ENCODE measurements around the gene FRMPD4. TPM values are rescaled to one million over a fixed set of nuclear protein-coding genes. Genes with fewer than 3 reads are reported as not detected.
"Not testable (repeated sequence)": the region's sequence is repeated elsewhere in the genome, so short reads cannot be mapped to it uniquely, and the experiment has no call there.

Gene FRMPD4
- total RNA-seq, 1 experiment from 2014 or later = not detected

DNA sequence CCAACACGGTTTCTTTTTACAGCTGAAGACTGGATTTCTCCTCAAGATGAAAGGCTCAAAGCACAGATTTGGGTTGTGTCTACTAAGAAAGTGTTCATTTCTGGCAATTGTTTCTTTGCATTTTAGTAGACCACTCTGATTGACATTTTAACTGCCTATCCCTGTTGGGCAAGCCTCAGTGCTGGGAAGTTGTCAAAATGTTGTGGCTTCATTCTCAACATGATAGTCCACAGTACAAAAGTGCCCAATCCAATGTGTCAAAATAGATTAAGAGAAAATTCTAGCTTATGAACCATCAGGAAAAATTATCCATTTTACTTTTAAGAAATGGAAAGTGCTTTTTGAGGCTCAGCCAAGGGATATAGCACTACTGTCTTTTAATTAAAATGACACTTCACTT lies 329.0 kb downstream of the FRMPD4 start:
- no peak for DNase-seq (ENCODE audit: low spot score)
- in situ Hi-C loops (cut with HindIII; ENCODE audit: low sequenced_read_pairs) = no loop called here

DNA sequence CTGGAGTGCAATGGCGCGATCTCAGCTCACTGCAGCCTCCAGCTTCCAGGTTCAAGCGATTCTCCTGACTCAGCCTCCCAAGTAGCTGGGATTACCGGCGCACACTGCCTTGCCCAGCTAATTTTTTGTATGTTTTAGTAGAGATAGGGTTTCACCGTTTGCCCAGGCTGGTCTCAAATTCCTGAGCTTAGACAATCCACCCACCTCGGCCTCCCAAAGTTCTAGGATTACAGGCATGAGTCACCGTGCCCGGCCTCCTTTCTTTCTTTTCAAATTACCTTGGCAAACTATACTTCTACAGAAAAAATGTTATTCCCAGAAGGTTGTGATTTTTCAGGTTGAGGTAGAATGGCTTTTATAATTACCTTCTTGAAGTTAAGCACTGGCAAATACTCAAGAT lies 331.0 kb downstream of the FRMPD4 start:
- DNase-seq (ENCODE audit: low spot score) = no peak
- in situ Hi-C loops (cut with HindIII; ENCODE audit: low sequenced_read_pairs) = no loop called here

DNA sequence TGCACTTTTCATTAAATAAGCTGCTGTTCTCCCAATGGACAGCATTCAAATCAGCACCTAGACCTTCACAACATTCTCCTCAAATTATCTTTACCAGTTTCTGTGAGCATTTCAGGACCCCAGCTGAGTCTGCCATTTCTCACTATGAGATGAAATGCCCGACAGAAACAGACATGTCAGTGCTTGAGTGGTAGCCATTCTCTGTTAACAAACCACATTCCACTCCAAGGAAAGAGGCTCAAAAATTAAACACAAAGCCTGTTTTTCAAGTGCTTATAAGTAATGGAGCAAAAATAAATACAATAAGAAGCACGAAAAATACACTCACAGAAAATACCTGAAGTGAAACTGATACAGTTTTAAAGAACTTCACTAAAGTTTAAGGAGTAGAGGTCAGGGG lies 332.8 kb downstream of the FRMPD4 start:
- DNase-seq (ENCODE audit: low spot score) = no peak
- in situ Hi-C loops (cut with HindIII; ENCODE audit: low sequenced_read_pairs) = no loop called here

DNA sequence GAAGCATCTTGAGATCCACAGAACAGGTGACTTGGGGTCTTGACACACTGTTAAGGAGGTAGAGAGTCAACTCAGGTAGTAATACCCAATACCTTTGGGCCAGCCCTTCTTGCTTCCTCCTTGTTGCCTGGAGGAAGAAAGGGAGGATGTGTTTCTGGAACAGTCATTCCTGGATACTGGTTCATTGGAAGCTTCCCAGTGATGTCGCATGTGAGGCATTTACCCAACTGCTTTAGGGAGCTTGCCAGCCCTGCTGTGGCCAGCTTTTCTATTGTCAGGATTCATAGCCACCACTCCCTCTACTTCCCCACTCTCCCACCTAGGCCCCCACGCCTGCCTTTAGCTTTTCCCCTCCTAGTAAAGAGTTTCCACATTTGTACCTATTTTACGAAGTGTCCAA lies 342.7 kb downstream of the FRMPD4 start:
- in situ Hi-C loops (cut with HindIII; ENCODE audit: low sequenced_read_pairs) = no loop called here
- DNase-seq (ENCODE audit: low spot score) = no peak

DNA sequence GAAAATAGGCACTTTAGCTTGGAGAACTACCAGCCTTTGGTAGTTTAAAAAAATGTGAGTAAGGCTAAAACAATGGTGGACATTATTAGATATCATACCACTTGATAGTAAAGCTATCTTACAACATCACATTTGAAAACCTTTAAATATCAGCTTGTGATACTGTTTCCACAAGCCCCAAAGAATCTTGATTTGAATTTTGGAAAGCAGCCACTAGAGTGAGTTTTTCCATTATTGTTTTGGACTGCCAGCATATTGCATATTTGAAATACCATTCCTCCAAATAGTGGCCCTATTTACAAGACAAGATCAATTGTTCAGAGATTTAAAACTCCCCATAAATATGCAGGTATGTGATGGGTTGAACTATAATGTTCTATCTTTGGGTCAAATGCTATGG lies 349.9 kb downstream of the FRMPD4 start:
- DNase-seq (ENCODE audit: low spot score) = no peak
- in situ Hi-C loops (cut with HindIII; ENCODE audit: low sequenced_read_pairs) = no loop called here

GRCh38 chrX:12488771-12489170 lies 350.5 kb downstream of the FRMPD4 start:
- in situ Hi-C loops (cut with HindIII; ENCODE audit: low sequenced_read_pairs) = no loop called here
- DNase-seq (ENCODE audit: low spot score) = no peak

DNA sequence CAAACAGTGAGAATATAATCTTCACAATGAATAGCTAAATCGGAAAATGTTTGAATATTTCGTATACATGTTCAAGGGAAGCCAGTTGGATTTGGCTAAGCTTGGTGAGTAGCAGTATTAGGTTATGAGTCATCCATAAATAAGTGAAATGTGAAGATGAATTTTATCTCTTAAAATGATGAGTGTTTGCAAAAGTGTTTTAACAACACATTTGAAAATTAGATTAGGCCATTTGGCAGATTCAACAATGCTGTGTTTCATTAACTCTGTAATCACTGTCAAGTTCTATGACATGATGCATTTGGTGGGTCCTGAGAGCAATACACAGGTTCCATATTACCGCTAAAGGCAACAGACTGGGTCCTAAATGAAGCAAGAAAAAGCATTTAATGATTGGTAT lies 351.1 kb downstream of the FRMPD4 start:
- DNase-seq (ENCODE audit: low spot score) = no peak
- in situ Hi-C loops (cut with HindIII; ENCODE audit: low sequenced_read_pairs) = no loop called here

DNA sequence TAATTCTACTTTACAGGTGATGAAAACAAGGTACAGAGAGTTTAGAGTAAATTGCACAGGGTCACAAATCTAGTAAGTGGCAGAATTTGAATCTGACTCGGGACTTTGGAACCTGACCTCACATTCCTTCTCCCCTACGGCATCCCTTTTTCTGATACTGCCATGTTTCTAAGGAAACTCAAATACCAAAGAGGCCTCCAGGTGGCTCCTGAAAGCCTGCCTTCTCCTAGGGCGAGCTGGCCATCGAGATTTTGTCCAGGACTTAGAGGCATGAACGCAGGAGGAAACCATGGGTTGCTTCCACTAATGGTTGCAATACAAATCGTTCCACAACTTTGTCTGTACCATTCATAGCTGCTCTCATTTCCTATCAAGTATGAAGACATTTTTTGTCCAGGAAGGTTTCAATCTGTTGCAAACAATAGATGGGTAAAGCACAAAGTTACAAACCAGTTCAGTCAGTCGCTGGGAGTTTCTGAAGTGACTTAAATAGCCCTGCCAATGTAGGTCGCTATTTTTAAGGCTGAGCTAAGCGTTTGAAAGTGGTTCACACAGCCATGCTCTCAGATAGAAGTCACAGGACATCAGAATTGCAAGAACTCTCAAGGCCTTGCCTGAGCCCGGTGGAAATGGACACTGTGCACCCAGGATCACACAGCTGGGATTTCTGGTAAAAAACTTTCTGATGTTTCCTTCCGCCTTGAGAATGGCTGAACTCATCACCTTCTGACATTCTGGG lies 356.3 kb downstream of the FRMPD4 start:
- in situ Hi-C loops (cut with HindIII; ENCODE audit: low sequenced_read_pairs) = no loop called here
- no peak for DNase-seq (ENCODE audit: low spot score)

DNA sequence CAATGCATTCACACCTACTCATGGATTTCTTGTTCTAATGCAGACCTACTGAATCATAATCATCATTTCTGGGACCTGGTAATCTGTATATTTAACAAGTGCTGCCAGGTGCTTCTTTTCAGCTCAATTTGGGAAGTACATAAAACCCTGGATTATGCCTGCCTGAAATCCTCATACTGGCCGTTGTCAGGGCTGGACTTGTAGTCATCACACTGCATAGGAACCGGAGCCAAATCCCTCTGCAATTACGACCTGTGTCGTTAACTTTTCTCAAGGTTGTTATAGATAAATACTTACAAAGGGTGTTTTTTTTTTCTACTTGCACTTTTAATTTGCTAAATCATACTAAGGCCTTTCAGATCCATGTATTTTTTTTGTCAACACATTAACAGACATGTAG lies 358.1 kb downstream of the FRMPD4 start:
- in situ Hi-C loops (cut with HindIII; ENCODE audit: low sequenced_read_pairs) = no loop called here
- DNase-seq (ENCODE audit: low spot score) = no peak

- in situ Hi-C loops (cut with HindIII; ENCODE audit: low sequenced_read_pairs) = no loop called here
- DNase-seq (ENCODE audit: low spot score) = no peak
These were observed 359.7 kb downstream of the FRMPD4 start for GRCh38 chrX:12497832-12498591.

- in situ Hi-C loops (cut with HindIII; ENCODE audit: low sequenced_read_pairs) = no loop called here
- DNase-seq (ENCODE audit: low spot score) = peak; percentile 7
These were observed 366.9 kb downstream of the FRMPD4 start for GRCh38 chrX:12505127-12505526.

GRCh38 chrX:12515384-12515783 lies 377.1 kb downstream of the FRMPD4 start:
- DNase-seq (ENCODE audit: low spot score); in situ Hi-C loops (cut with HindIII; ENCODE audit: low sequenced_read_pairs): not testable (repeated sequence)

DNA sequence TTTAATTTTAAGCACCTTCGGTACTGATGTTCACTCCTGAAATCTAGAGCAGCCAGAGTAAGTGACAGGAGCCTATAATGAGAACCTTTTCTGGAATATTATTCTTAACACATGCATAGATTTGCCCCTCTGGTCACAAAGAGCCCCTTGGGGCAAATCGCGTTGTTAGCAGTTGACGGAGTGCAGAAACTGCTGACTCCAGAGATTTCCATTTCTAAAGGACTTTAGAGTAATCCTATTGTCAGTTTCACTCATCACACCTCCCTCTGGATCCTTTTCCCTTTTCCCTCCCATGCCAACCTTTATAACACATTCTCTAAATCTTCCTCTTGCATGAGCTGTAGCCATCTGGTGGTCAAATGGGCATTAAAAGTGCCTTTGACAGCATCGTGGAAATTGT lies 388.0 kb downstream of the FRMPD4 start:
- in situ Hi-C loops (cut with HindIII; ENCODE audit: low sequenced_read_pairs) = no loop called here
- DNase-seq (ENCODE audit: low spot score) = no peak

DNA sequence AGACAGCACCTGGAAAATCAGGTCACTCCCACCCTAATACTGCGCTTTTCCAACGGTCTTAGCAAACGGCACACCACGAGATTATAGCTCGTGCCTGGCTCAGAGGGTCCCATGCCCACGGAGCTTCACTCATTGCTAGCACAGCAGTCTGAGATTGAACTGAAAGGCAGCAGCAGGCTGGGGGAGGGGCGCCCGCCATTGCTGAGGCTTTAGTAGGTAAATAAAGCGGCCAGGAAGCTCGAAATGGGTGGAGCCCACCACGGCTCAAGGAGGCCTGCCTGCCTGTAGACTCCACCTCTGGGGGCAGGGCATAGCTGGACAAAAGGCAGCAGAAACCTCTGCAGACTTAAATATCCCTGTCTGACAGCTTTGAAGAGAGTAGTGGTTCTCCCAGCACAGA lies 399.8 kb downstream of the FRMPD4 start:
- DNase-seq (ENCODE audit: low spot score); in situ Hi-C loops (cut with HindIII; ENCODE audit: low sequenced_read_pairs): not testable (repeated sequence)

DNA sequence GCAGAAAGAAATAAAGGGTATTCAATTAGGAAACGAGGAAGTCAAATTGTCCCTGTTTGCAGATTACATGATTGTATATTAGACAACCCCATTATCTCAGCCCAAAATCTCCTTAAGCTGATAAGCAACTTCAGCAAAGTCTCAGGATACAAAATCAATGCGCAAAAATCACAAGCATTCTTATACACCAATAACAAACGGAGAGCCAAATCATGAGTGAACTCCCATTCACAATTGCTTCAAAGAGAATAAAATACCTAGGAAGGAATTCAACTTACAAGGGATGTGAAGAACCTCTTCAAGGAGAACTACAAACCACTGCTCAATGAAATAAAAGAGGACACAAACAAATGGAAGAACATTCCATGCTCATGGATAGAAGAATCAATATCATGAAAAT lies 404.0 kb downstream of the FRMPD4 start:
- in situ Hi-C loops (cut with HindIII; ENCODE audit: low sequenced_read_pairs); DNase-seq (ENCODE audit: low spot score): not testable (repeated sequence)

- in situ Hi-C loops (cut with HindIII; ENCODE audit: low sequenced_read_pairs) = no loop called here
- DNase-seq (ENCODE audit: low spot score) = peak; percentile 1
These were observed 410.1 kb downstream of the FRMPD4 start for GRCh38 chrX:12548341-12548740.

GRCh38 chrX:12548746-12549145 lies 410.5 kb downstream of the FRMPD4 start:
- in situ Hi-C loops (cut with HindIII; ENCODE audit: low sequenced_read_pairs) = no loop called here
- no peak for DNase-seq (ENCODE audit: low spot score)

DNA sequence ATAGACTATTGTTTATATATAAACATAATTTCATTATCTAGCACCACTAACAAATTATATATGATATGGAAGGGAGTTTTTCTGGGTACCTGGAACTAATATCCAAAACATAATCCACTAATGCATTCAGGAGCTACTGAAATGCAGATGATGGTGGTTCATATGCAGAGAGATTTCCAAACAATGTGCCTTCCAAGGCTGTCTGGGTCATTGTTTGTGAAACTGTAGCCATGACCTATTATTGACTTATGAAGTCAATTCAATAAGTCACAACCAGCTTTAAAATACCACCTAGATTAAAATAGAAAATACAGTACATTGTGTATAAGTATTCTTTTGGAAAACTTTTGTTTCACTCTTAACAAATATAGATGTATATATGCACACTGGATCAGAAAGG lies 415.9 kb downstream of the FRMPD4 start:
- in situ Hi-C loops (cut with HindIII; ENCODE audit: low sequenced_read_pairs) = no loop called here
- no peak for DNase-seq (ENCODE audit: low spot score)

GRCh38 chrX:12563121-12563520 lies 424.8 kb downstream of the FRMPD4 start:
- in situ Hi-C loops (cut with HindIII; ENCODE audit: low sequenced_read_pairs) = no loop called here
- no peak for DNase-seq (ENCODE audit: low spot score)

DNA sequence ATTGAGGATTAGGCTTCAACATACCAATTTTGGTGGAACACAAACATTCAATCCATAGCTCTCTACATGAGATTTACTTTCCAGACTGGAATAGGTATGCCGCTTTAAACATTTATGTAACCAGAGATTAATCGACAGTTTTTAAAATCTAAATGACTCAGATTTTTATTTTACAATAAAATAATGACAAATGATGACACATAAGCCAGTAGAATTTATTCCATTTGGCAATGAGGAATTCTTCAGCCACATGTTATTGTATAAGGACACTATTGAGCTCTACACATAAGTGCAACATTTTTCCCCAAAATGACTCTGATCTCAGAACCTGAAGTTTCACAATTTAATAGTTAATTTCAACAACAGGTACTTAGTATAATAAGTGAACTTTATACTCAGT lies 425.9 kb downstream of the FRMPD4 start:
- no peak for DNase-seq (ENCODE audit: low spot score)
- in situ Hi-C loops (cut with HindIII; ENCODE audit: low sequenced_read_pairs) = no loop called here

DNA sequence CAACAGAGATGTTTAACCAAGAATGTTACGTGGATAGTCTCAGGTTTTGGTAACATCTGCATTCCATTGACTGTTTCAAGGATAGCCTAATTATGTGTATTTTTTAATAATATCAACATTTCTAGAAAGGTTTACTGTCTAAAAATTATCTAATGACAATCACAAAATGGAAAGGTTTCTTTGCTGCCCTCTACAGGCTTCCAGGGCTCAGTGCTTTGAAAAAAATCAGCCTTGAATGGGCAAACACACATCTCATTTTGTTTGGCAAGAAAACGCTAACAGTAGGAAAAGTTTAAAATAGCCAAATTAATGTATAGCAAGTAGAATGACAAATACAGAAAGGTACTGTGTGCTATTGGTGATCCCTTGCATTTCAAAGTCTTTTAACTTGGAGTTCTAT lies 429.6 kb downstream of the FRMPD4 start:
- in situ Hi-C loops (cut with HindIII; ENCODE audit: low sequenced_read_pairs) = no loop called here
- DNase-seq (ENCODE audit: low spot score) = peak; percentile 1
